ENCODE results near the gene RBM33.

- TF ChIP-seq, protein P1, sequence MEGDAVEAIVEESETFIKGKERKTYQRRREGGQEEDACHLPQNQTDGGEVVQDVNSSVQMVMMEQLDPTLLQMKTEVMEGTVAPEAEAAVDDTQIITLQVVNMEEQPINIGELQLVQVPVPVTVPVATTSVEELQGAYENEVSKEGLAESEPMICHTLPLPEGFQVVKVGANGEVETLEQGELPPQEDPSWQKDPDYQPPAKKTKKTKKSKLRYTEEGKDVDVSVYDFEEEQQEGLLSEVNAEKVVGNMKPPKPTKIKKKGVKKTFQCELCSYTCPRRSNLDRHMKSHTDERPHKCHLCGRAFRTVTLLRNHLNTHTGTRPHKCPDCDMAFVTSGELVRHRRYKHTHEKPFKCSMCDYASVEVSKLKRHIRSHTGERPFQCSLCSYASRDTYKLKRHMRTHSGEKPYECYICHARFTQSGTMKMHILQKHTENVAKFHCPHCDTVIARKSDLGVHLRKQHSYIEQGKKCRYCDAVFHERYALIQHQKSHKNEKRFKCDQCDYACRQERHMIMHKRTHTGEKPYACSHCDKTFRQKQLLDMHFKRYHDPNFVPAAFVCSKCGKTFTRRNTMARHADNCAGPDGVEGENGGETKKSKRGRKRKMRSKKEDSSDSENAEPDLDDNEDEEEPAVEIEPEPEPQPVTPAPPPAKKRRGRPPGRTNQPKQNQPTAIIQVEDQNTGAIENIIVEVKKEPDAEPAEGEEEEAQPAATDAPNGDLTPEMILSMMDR (IDR thresholded peaks at IDR 0.05): no peak
- TF ChIP-seq POLR2AphosphoS5 (IDR thresholded peaks at IDR 0.05) (no peak), POLR2A (IDR thresholded peaks at IDR 0.05) (no peak), EP300 (IDR thresholded peaks at IDR 0.05) (no peak)
Measured at GRCh38 chr7:155676052-155676451, 31.6 kb downstream of the RBM33 start.
